HepG2 (cell line): Measurements from ENCODE around the gene SLC38A8. TPM values are rescaled to one million over a fixed set of nuclear protein-coding genes. Genes with fewer than 3 reads are reported as not detected.
A peak's percentile ranks its signal among the peaks of the same experiment; 100 is the strongest.

Source experiments
- CBX1 ChIP-seq: IDR thresholded peaks from one replicate; pipeline ENCODE4 v1.6.1; 2016; ENCODE audit warnings: antibody characterized with exemption, low read depth
- CENPBD1 ChIP-seq: sonication (generic); formaldehyde crosslinking; IDR thresholded peaks from 2 replicates; pipeline ENCODE4 v1.8.0; 2022; ENCODE audit warnings: missing genetic modification reagents, low read depth, mild to moderate bottlenecking, borderline replicate concordance
- CSRNP2 ChIP-seq: sonication (generic); formaldehyde crosslinking; conservative IDR thresholded peaks from 2 replicates; pipeline ENCODE4 v1.8.0; 2022; ENCODE audit warnings: low read depth, missing genetic modification reagents
- FOXC1 ChIP-seq: sonication (generic); formaldehyde crosslinking; IDR thresholded peaks from 2 replicates; pipeline ENCODE4 v1.8.0; 2022; ENCODE audit warnings: mild to moderate bottlenecking, missing genetic modification reagents, borderline replicate concordance
- GATAD2A ChIP-seq: IDR thresholded peaks from 2 replicates; pipeline ENCODE4 v1.6.1; 2016
- HNF1B ChIP-seq: sonication (generic); formaldehyde crosslinking; IDR thresholded peaks from 2 replicates; pipeline ENCODE4 v1.5.1; 2020; ENCODE audit warnings: mild to moderate bottlenecking, moderate library complexity, missing genetic modification reagents
- HNRNPL ChIP-seq: fragments of 200-400 bp; formaldehyde crosslinking; IDR thresholded peaks from 2 replicates; pipeline ENCODE4 v1.6.1; 2017; ENCODE audit warnings: mild to moderate bottlenecking, low read depth, low read length
- HOXA7 ChIP-seq: sonication (generic); formaldehyde crosslinking; IDR thresholded peaks from 2 replicates; pipeline ENCODE4 v1.8.1; 2022; ENCODE audit warnings: mild to moderate bottlenecking, missing genetic modification reagents, moderate library complexity
- IRF1 ChIP-seq: sonication (generic); formaldehyde crosslinking; IDR thresholded peaks from 2 replicates; pipeline ENCODE4 v1.4.0; 2020; ENCODE audit warnings: low read depth, mild to moderate bottlenecking, missing genetic modification reagents
- IRX3 ChIP-seq: sonication (generic); formaldehyde crosslinking; IDR thresholded peaks from 2 replicates; pipeline ENCODE4 v1.8.1; 2023; ENCODE audit warnings: mild to moderate bottlenecking, low read depth, missing genetic modification reagents, borderline replicate concordance
- KLF6 ChIP-seq: IDR thresholded peaks from 2 replicates; pipeline ENCODE4 v1.8.0; 2016; ENCODE audit warnings: missing biosample characterization, missing genetic modification reagents
- LCORL ChIP-seq, 2 experiments: fragments of 450-650 bp in 1 of 2; sonication (generic) in 1 of 2; formaldehyde crosslinking in 1 of 2; IDR thresholded peaks; 2 replicates each; pipeline versions ENCODE4 v1.5.0 to v1.6.1; 2017 to 2020; ENCODE audit warnings: antibody characterized with exemption in 1 of 2, missing genetic modification reagents in 1 of 2
- PCBP1 ChIP-seq: fragments of 200-400 bp; formaldehyde crosslinking; IDR thresholded peaks from 2 replicates; pipeline ENCODE4 v1.6.1; 2017; ENCODE audit warnings: mild to moderate bottlenecking, low read depth, low read length, borderline replicate concordance
- POLR2AphosphoS5 ChIP-seq: IDR thresholded peaks from 2 replicates; pipeline ENCODE4 v1.6.1; 2012; ENCODE audit warnings: low read depth, low read length
- RAD21 ChIP-seq: fragments of 450-650 bp; formaldehyde crosslinking; IDR thresholded peaks from 2 replicates; pipeline ENCODE4 v1.5.0; 2020; ENCODE audit warnings: mild to moderate bottlenecking
- REXO4 ChIP-seq: sonication (generic); formaldehyde crosslinking; IDR thresholded peaks from 2 replicates; pipeline ENCODE4 v1.8.0; 2022; ENCODE audit warnings: missing genetic modification reagents, mild to moderate bottlenecking, borderline replicate concordance
- SAP130 ChIP-seq: IDR thresholded peaks from 2 replicates; pipeline ENCODE4 v1.6.1; 2016; ENCODE audit warnings: low read depth
- SRY ChIP-seq: sonication (generic); formaldehyde crosslinking; IDR thresholded peaks from 2 replicates; pipeline ENCODE4 v1.8.0; 2022; ENCODE audit warnings: mild to moderate bottlenecking, missing genetic modification reagents
- XBP1 ChIP-seq: sonication (generic); formaldehyde crosslinking; IDR thresholded peaks from 2 replicates; pipeline ENCODE4 v1.5.0; 2020; ENCODE audit warnings: missing genetic modification reagents
- XRCC5 ChIP-seq: fragments of 200-400 bp; formaldehyde crosslinking; optimal IDR thresholded peaks from 2 replicates; pipeline ENCODE3; 2017; ENCODE audit warnings: mild to moderate bottlenecking, low read length
- ZNF232 ChIP-seq: sonication (generic); formaldehyde crosslinking; IDR thresholded peaks from 2 replicates; pipeline ENCODE4 v1.4.0; 2020; ENCODE audit warnings: missing genetic modification reagents, borderline replicate concordance
- ZNF235 ChIP-seq: sonication (generic); formaldehyde crosslinking; IDR thresholded peaks from 2 replicates; pipeline ENCODE4 v1.8.1; 2023; ENCODE audit warnings: mild to moderate bottlenecking, missing genetic modification reagents, borderline replicate concordance
- ZNF605 ChIP-seq: sonication (generic); formaldehyde crosslinking; IDR thresholded peaks from 2 replicates; pipeline ENCODE4 v1.8.0; 2022; ENCODE audit warnings: mild to moderate bottlenecking, missing genetic modification reagents
- polyA plus RNA-seq, 8 experiments: library from polyadenylated mRNA; depleted of rRNA in 3 of 8; stranded (reverse) in 7 of 8; unstranded in 1 of 8; fragments of >200 nt; fragmentation: Illumina TruSeq in 4 of 8; extraction: Trizol in 4 of 8; gene quantifications; 2 replicates each; pipeline versions ENCODE4 v1.2.1 to v1.2.3, GENCODE V29; 2011 to 2016; ENCODE audit warnings: low read depth in 4 of 8, missing spikeins in 1 of 8, mixed read lengths in 1 of 8; ENCODE audit not compliant: insufficient read depth in 1 of 8
- total RNA-seq, 5 experiments: library from RNA; depleted of rRNA; stranded (reverse); fragments of >200 nt; fragmentation: Illumina TruSeq; extraction: Trizol; gene quantifications; 2 replicates each; pipeline ENCODE4 v1.2.3, GENCODE V29; 2016; ENCODE audit warnings: low read depth in 1 of 5
- TF ChIP-seq, protein P1 (sequence below): sonication (generic); formaldehyde crosslinking; IDR thresholded peaks from 2 replicates; pipeline ENCODE4 v1.8.0; 2022; ENCODE audit warnings: mild to moderate bottlenecking, missing genetic modification reagents, borderline replicate concordance

Gene SLC38A8
- total and polyA plus RNA-seq, 2 of the 13 experiments (the other 11 are each of a cell fraction or from before 2014, with no cell fraction given), result 0.24 to 0.37 TPM

GRCh38 chr16:84062734-84063640, 20.4 kb upstream of the SLC38A8 start (continued):
- peak; percentile 79 for TF ChIP-seq XRCC5
- TF ChIP-seq, protein P1, sequence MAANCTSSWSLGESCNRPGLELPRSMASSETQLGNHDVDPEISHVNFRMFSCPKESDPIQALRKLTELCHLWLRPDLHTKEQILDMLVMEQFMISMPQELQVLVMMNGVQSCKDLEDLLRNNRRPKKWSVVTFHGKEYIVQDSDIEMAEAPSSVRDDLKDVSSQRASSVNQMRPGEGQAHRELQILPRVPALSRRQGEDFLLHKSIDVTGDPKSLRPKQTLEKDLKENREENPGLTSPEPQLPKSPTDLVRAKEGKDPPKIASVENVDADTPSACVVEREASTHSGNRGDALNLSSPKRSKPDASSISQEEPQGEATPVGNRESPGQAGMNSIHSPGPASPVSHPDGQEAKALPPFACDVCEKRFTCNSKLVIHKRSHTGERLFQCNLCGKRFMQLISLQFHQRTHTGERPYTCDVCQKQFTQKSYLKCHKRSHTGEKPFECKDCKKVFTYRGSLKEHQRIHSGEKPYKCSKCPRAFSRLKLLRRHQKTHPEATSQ (CRISPR knock-in tag), result no peak
- TF ChIP-seq LCORL (IDR thresholded peaks at IDR 0.05), result no peak
- TF ChIP-seq LCORL (CRISPR knock-in tag; IDR thresholded peaks at IDR 0.05), result 0 out of 2 replicates have a peak, but pooled peaks have one; percentile 40
- TF ChIP-seq ZNF605 (CRISPR knock-in tag), result no peak
- TF ChIP-seq XBP1 (CRISPR knock-in tag), result no peak
- TF ChIP-seq HOXA7 (CRISPR knock-in tag), result no peak
- peak; percentile 72 for TF ChIP-seq RAD21 (CRISPR knock-in tag)
- peak; percentile 14; the same call in 1 of the 2 replicates for TF ChIP-seq SAP130 (CRISPR knock-in tag)
- no peak for TF ChIP-seq CENPBD1
- no peak for TF ChIP-seq SRY
- TF ChIP-seq REXO4 (CRISPR knock-in tag), result no peak
- 0 out of 2 replicates have a peak, but pooled peaks have one; percentile 35 for TF ChIP-seq HNRNPL
- TF ChIP-seq KLF6 (CRISPR knock-in tag), result no peak
- no peak for TF ChIP-seq CSRNP2 (CRISPR knock-in tag)
- no peak for TF ChIP-seq POLR2AphosphoS5
- no peak for TF ChIP-seq CBX1
- 0 out of 2 replicates have a peak, but pooled peaks have one; percentile 37 for TF ChIP-seq FOXC1 (CRISPR knock-in tag)
- TF ChIP-seq ZNF232 (CRISPR knock-in tag), result no peak
- no peak for TF ChIP-seq IRF1
- TF ChIP-seq HNF1B (CRISPR knock-in tag), result peak; percentile 83
- TF ChIP-seq PCBP1, result no peak
- TF ChIP-seq GATAD2A (CRISPR knock-in tag), result no peak
- no peak for TF ChIP-seq ZNF235 (CRISPR knock-in tag)
- no peak for TF ChIP-seq IRX3 (CRISPR knock-in tag)
